B cell (primary cell): Measurements from ENCODE around the gene PEX12. TPM values are rescaled to one million over a fixed set of nuclear protein-coding genes. Genes with fewer than 3 reads are reported as not detected.

ENCODE experiments used
- ATAC-seq: fragments of 200-7000 bp; cut with Tn5 transposase; one replicate; pipeline ENCODE4 v1.10.0; 2021; ENCODE audit warnings: low read depth, mild to moderate bottlenecking, moderate number of reproducible peaks, moderate library complexity
- CTCF ChIA-PET: fragments of 350-600 bp; sonication (Branson Sonifier 250); formaldehyde crosslinking; loops from one replicate; lab custom pipeline; 2021; ENCODE audit warnings: antibody characterized with exemption, inconsistent platforms; lab: Charles Lee
- POLR2A ChIA-PET: fragments of 350-600 bp; sonication (Branson Sonifier 250); formaldehyde crosslinking; loops from one replicate; lab custom pipeline; 2021; ENCODE audit warnings: antibody characterized with exemption; lab: Charles Lee
- DNase-seq: peaks from one replicate; pipeline ENCODE4 v3.0.0; 2013
- H2AFZ ChIP-seq: 2 replicates; pipeline ENCODE4 v1.6.1; 2012; ENCODE audit warnings: mild to moderate bottlenecking, low read depth, low read length; ENCODE audit not compliant: insufficient read depth, poor library complexity, severe bottlenecking
- H3K27ac ChIP-seq, 2 donors: 1 replicate in 1 of 2; 2 replicates in 1 of 2; pipeline ENCODE4 v1.5.1; 2012 to 2013; ENCODE audit warnings: low read length in 2 of 2, mild to moderate bottlenecking in 2 of 2, moderate library complexity in 1 of 2
- H3K27me3 ChIP-seq, 4 experiments: fragments of 200-600 bp in 1 of 4; sonication (generic) in 1 of 4; replicated peaks in 1 of 4; 1 replicate in 2 of 4; 2 replicates in 2 of 4; pipeline versions ENCODE4 v1.6.1 to v1.7.0; 2013 to 2016; ENCODE audit warnings: low read length in 3 of 4, mild to moderate bottlenecking in 2 of 4, mixed read lengths in 1 of 4, moderate library complexity in 1 of 4; ENCODE audit not compliant: insufficient read depth in 4 of 4, control insufficient read depth in 3 of 4; ENCODE audit errors: control extremely low read depth in 1 of 4
- H3K36me3 ChIP-seq, 2 experiments: replicated peaks in 1 of 2; 1 replicate in 1 of 2; 2 replicates in 1 of 2; pipeline versions ENCODE4 v1.6.1 to v1.7.1; 2013; ENCODE audit warnings: low read length in 1 of 2; ENCODE audit not compliant: insufficient read depth in 2 of 2, control insufficient read depth in 1 of 2; ENCODE audit errors: control extremely low read depth in 1 of 2, extremely low read depth in 1 of 2
- H3K4me1 ChIP-seq, 2 donors: fragments of 200-600 bp in 1 of 2; sonication (generic) in 1 of 2; 1 replicate in 1 of 2; 2 replicates in 1 of 2; pipeline versions ENCODE4 v1.5.1 to v1.6.1; 2013 to 2017; ENCODE audit warnings: low read length in 2 of 2; ENCODE audit not compliant: control insufficient read depth in 2 of 2, insufficient read depth in 2 of 2
- H3K4me2 ChIP-seq: replicated peaks from 2 replicates; pipeline ENCODE3; 2012; ENCODE audit warnings: mild to moderate bottlenecking, low read depth, low read length; ENCODE audit not compliant: poor library complexity, severe bottlenecking
- H3K4me3 ChIP-seq, 5 experiments: fragments of 200-600 bp in 1 of 5; sonication (generic) in 1 of 5; 1 replicate in 3 of 5; 2 replicates in 2 of 5; pipeline versions ENCODE4 v1.5.1 to v1.7.0; 2011 to 2016; ENCODE audit warnings: low read length in 4 of 5, mild to moderate bottlenecking in 4 of 5, low read depth in 2 of 5, control low read depth in 1 of 5, moderate library complexity in 1 of 5; ENCODE audit not compliant: insufficient read depth in 1 of 5; ENCODE audit errors: control extremely low read depth in 1 of 5, extremely low read depth in 1 of 5
- H3K79me2 ChIP-seq: fragments of 200-600 bp; sonication (generic); one replicate; pipeline ENCODE4 v1.6.0; 2016; ENCODE audit warnings: low read length; ENCODE audit not compliant: control insufficient read depth, insufficient read depth
- H3K9ac ChIP-seq: fragments of 200-600 bp; sonication (generic); 2 replicates; pipeline ENCODE4 v1.6.1; 2017; ENCODE audit warnings: mild to moderate bottlenecking, low read length, moderate library complexity
- H3K9me3 ChIP-seq, 3 donors: one replicate each; pipeline versions ENCODE4 v1.6.1 to v1.7.1; 2013; ENCODE audit warnings: low read length in 2 of 3; ENCODE audit not compliant: control insufficient read depth in 2 of 3, insufficient read depth in 1 of 3; ENCODE audit errors: control extremely low read depth in 1 of 3
- H4K20me1 ChIP-seq: 2 replicates; pipeline ENCODE4 v1.6.0; 2012; ENCODE audit warnings: mild to moderate bottlenecking, low read length; ENCODE audit not compliant: insufficient read depth, control insufficient read depth, poor library complexity, severe bottlenecking
- H3K27ac Mint-ChIP-seq: one replicate; pipeline ENCODE4 v1.8.0; 2021; ENCODE audit warnings: mixed read lengths
- H3K27me3 Mint-ChIP-seq: one replicate; pipeline ENCODE4 v1.8.0; 2021; ENCODE audit warnings: mixed read lengths
- H3K4me1 Mint-ChIP-seq: one replicate; pipeline ENCODE4 v1.8.0; 2021; ENCODE audit warnings: mixed read lengths
- H3K4me3 Mint-ChIP-seq: one replicate; pipeline ENCODE4 v1.8.0; 2021; ENCODE audit warnings: mixed read lengths
- H3K9me3 Mint-ChIP-seq: one replicate; pipeline ENCODE4 v1.8.0; 2022; ENCODE audit warnings: mixed read lengths; ENCODE audit not compliant: insufficient read depth
- EZH2 ChIP-seq: IDR thresholded peaks from 2 replicates; pipeline ENCODE4 v1.6.1; 2012; ENCODE audit warnings: borderline replicate concordance, low read depth, mild to moderate bottlenecking, moderate library complexity, low read length; ENCODE audit not compliant: insufficient read depth, poor library complexity, severe bottlenecking
- WGBS: methylation state at CpG from one replicate; pipeline ENCODE4 v1.1.5; 2013; ENCODE audit warnings: missing lambda C conversion rate; ENCODE audit not compliant: insufficient coverage; 5-methylcytosine and 5-hydroxymethylcytosine counted together
- intact Hi-C: fragments of 100-400 bp; cut with micrococcal nuclease; formaldehyde crosslinking; loops from one replicate; pipeline ENCODE4 v1.10.0; 2022
- polyA minus RNA-seq: library from RNA; depleted of rRNA, polyadenylated mRNA; stranded (reverse); fragments of >200 nt; gene quantifications from 2 replicates; pipeline ENCODE4 v1.2.3, GENCODE V29; 2012
- polyA plus RNA-seq: library from polyadenylated mRNA; depleted of rRNA; stranded (reverse); fragments of >200 nt; gene quantifications from 2 replicates; pipeline ENCODE4 v1.2.3, GENCODE V29; 2012
- total RNA-seq, 2 donors: library from RNA; stranded (reverse); fragments of 120-200 nt in 1 of 2; gene quantifications; 1 replicate in 1 of 2; 2 replicates in 1 of 2; pipeline versions ENCODE4 v1.2.3 to v1.2.4, GENCODE V29; 2013 to 2022
- TF ChIP-seq, protein P1 (sequence below): fragments of 200-600 bp; IDR thresholded peaks from one replicate; pipeline ENCODE4 v1.8.0; 2022; ENCODE audit warnings: antibody characterized with exemption, mild to moderate bottlenecking

PEX12 gene
- total RNA-seq (5.1 and 5.5 TPM in 2 replicates), polyA plus RNA-seq (2.3 and 2.6 TPM in 2 replicates), polyA minus RNA-seq (6.4 and 6.5 TPM in 2 replicates)
- total RNA-seq (2013) = 6.8 TPM

DNA sequence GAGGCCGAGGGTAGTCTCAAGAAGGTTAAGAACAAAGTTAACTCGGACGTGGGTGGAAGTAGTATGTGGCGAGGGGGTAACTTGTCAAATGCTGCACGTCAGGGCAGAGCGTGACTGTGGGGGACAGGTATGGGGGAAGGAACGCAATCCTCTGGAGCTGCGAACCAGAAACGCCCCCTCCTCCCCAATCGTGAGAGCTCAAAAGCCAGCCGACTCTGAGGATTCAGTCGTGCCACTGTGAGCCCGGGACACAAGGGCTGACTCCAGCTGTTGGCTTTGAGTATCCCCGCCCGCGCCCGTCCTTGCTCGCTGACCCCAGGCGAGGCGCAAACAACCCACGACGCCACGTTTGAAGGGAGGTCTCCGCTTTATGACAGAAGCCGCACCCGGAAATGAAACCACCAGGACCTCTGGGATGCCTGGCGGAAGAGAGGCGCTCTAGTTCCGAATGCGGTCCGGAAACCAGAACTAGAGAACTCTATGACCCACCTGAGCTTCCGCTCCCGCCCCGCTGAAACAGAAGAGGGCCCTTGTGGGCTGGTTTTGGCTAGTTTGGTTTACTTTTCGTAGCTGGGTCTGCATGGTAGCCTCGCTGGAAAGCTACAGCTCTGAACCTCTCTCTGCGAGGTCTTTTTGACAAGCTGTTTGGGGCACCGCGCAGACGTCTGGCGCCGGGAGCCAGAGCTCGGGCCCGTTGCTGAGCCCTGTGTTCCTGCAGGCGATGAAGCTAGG lies at the start of gene PEX12:
Gene PEX12, minus strand, starts transcription at position 375 of the 732 bp plus-strand sequence. CDS start 550 bp downstream, outside the sequence.
- H3K4me1 Mint-ChIP-seq = peaks cover 25% of the 10 kb centered on the region
- ChIA-PET POLR2A (interaction anchor here (0.6 to 3.1 kb wide), 10 partner anchors 8 to 437 kb away, joined by 3 to 29 read pairs (median 4); partner anchors contain the start of genes AP2B1, NLE1, SLFN13 and TAF15), CTCF (interaction anchor here (0.6 to 4.3 kb wide), 12 partner anchors 9 to 459 kb away, joined by 3 to 25 read pairs (median 5); partner anchors contain the start of genes AP2B1, NLE1 and RAD51D)
- no peaks in the 10 kb centered on the region for H3K27me3 Mint-ChIP-seq
- Histone ChIP-seq H4K20me1 (no peaks in the 10 kb centered on the region), H3K79me2 (no peaks in the 10 kb centered on the region), H3K9ac (peak within 1 kb of the TSS; percentile 88), H3K27me3 (no peaks in the 10 kb centered on the region), H3K4me3 (peak within 1 kb of the TSS; percentile 80 to 99 (median 95)), H3K27ac (peak within 1 kb of the TSS; percentile 86 to 89), H3K4me1 (peaks cover 16 to 20% of the 10 kb centered on the region in 2 donors), H3K9me3 (no peaks in the 10 kb centered on the region), H3K4me2 (peak within 1 kb of the TSS; percentile 91), H3K36me3 (peaks cover 3 to 20% of the 10 kb centered on the region in 2 experiments), H2AFZ (peak within 1 kb of the TSS; percentile 99)
- peak within 1 kb of the TSS; percentile 97 for H3K4me3 Mint-ChIP-seq
- ATAC-seq = peak; percentile 95
- TF ChIP-seq EZH2 = no peak
- TF ChIP-seq, protein P1, sequence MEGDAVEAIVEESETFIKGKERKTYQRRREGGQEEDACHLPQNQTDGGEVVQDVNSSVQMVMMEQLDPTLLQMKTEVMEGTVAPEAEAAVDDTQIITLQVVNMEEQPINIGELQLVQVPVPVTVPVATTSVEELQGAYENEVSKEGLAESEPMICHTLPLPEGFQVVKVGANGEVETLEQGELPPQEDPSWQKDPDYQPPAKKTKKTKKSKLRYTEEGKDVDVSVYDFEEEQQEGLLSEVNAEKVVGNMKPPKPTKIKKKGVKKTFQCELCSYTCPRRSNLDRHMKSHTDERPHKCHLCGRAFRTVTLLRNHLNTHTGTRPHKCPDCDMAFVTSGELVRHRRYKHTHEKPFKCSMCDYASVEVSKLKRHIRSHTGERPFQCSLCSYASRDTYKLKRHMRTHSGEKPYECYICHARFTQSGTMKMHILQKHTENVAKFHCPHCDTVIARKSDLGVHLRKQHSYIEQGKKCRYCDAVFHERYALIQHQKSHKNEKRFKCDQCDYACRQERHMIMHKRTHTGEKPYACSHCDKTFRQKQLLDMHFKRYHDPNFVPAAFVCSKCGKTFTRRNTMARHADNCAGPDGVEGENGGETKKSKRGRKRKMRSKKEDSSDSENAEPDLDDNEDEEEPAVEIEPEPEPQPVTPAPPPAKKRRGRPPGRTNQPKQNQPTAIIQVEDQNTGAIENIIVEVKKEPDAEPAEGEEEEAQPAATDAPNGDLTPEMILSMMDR = no peak
- intact Hi-C loops = loop anchor here (1.0 to 5.0 kb wide), 4 partner anchors 9 to 1369 kb away; partner anchors contain the start of genes AATF and AP2B1
- DNase-seq = peak; percentile 94
- H3K27ac Mint-ChIP-seq = peak within 1 kb of the TSS; percentile 98
- no peaks in the 10 kb centered on the region for H3K9me3 Mint-ChIP-seq
- WGBS = under 1% methylated on average over 42 of the region's 45 CpGs

DNA sequence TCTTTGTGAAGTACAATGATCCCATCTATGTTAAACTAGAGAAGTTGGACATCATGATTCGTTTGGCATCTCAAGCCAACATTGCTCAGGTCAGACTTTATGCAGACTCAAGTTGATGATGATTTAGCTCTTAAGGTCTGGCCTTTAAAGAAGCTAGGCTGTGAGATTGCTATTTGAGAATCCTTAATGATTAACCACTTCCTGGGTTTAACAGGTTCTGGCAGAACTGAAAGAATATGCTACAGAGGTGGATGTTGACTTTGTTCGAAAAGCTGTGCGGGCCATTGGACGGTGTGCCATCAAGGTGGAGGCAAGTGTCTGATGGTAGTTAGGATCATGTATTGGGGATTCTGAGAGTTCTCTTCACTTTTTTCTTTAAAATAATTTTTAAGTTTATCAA lies 49.0 kb upstream of the PEX12 start:
- H4K20me1 ChIP-seq = peaks cover 4% of the 10 kb centered on the region
- CTCF ChIA-PET = no interaction called here
- POLR2A ChIA-PET = no interaction called here
- intact Hi-C loops = no loop called here
- DNase-seq = no peak
- no peaks in the 10 kb centered on the region for H3K9me3 Mint-ChIP-seq
- ATAC-seq = no peak
- peak overlapping the region in 1 of 2 donors; percentile 51 for H3K27ac ChIP-seq
- TF ChIP-seq, protein P1 = no peak
- TF ChIP-seq EZH2 = no peak
- no peak overlapping the region for H2AFZ ChIP-seq
- peaks cover 11% of the 10 kb centered on the region for H3K4me1 Mint-ChIP-seq
- peak overlapping the region; percentile 11 for H3K9ac ChIP-seq
- H3K9me3 ChIP-seq = no peaks in the 10 kb centered on the region
- H3K27me3 Mint-ChIP-seq = no peaks in the 10 kb centered on the region
- H3K4me3 ChIP-seq = no peak overlapping the region
- H3K27me3 ChIP-seq = no peaks in the 10 kb centered on the region
- H3K4me1 ChIP-seq = peaks cover 11% of the 10 kb centered on the region in 2 donors
- no peak overlapping the region for H3K4me3 Mint-ChIP-seq
- H3K27ac Mint-ChIP-seq = no peak overlapping the region
- H3K36me3 ChIP-seq = peaks cover 21 to 53% of the 10 kb centered on the region in 2 experiments
- WGBS = 100% methylated on average over 1 of the region's 4 CpGs
- no peak overlapping the region for H3K4me2 ChIP-seq
- no peaks in the 10 kb centered on the region for H3K79me2 ChIP-seq
